PC-9 (cell line): ENCODE data around the gene NDUFAF8. TPM values are rescaled to one million over a fixed set of nuclear protein-coding genes. Genes with fewer than 3 reads are reported as not detected.

Source experiments
- BruUV-seq: library from RNA; stranded (reverse); fragments of 400-500 nt; replicated peaks from 2 replicates; lab custom pipeline; 2021; lab: Mats Ljungman, UMichigan
- CTCF ChIA-PET: fragments of 300-600 bp; sonication (Branson Sonifier 250); formaldehyde crosslinking; loops from one replicate; lab custom pipeline; 2022; ENCODE audit warnings: antibody characterized with exemption; lab: Charles Lee
- POLR2A ChIA-PET: fragments of 300-600 bp; sonication (Branson Sonifier 250); formaldehyde crosslinking; loops from one replicate; lab custom pipeline; 2022; ENCODE audit warnings: antibody characterized with exemption; ENCODE audit not compliant: unreplicated experiment; lab: Charles Lee
- DNase-seq, 2 experiments: peaks; one replicate each; pipeline versions ENCODE4 v3.0.0 to v3.0.0-alpha.2; 2015 to 2022; ENCODE audit warnings: mixed read lengths in 1 of 2
- H2AFZ ChIP-seq: fragments of 200-600 bp; sonication (generic); 2 replicates; pipeline ENCODE4 v1.8.1; 2017; ENCODE audit warnings: antibody characterized with exemption
- H3F3A ChIP-seq: fragments of 200-600 bp; sonication (generic); 2 replicates; pipeline ENCODE4 v1.8.1; 2017; ENCODE audit warnings: antibody characterized with exemption, mild to moderate bottlenecking, low read depth; ENCODE audit not compliant: insufficient read depth
- H3K27ac ChIP-seq: fragments of 200-600 bp; sonication (generic); 2 replicates; pipeline ENCODE4 v1.6.1; 2016; ENCODE audit warnings: mixed run types
- H3K27me3 ChIP-seq: fragments of 200-600 bp; sonication (generic); 2 replicates; pipeline ENCODE4 v1.6.1; 2016; ENCODE audit warnings: low read depth, mixed run types; ENCODE audit not compliant: insufficient read depth
- H3K36me3 ChIP-seq: fragments of 200-600 bp; sonication (generic); 2 replicates; pipeline ENCODE4 v1.6.1; 2016; ENCODE audit warnings: low read depth, mixed run types
- H3K4me1 ChIP-seq: fragments of 200-600 bp; sonication (generic); replicated peaks from 2 replicates; pipeline ENCODE4 v1.6.1; 2016; ENCODE audit warnings: mixed run types; ENCODE audit not compliant: insufficient read depth
- H3K4me2 ChIP-seq: fragments of 200-600 bp; sonication (generic); 2 replicates; pipeline ENCODE4 v1.6.1; 2017; ENCODE audit warnings: mixed run types
- H3K4me3 ChIP-seq: fragments of 200-600 bp; sonication (generic); 2 replicates; pipeline ENCODE4 v1.6.1; 2016; ENCODE audit warnings: mixed run types
- H3K79me2 ChIP-seq: fragments of 200-600 bp; sonication (generic); 2 replicates; pipeline ENCODE4 v1.6.1; 2017; ENCODE audit warnings: low read depth, mixed run types
- H3K9me2 ChIP-seq: fragments of 200-600 bp; sonication (generic); 2 replicates; pipeline ENCODE4 v1.8.1; 2017; ENCODE audit warnings: mild to moderate bottlenecking; ENCODE audit not compliant: insufficient read depth
- H3K9me3 ChIP-seq: fragments of 200-600 bp; sonication (generic); 2 replicates; pipeline ENCODE4 v1.8.1; 2016; ENCODE audit warnings: low read depth; ENCODE audit not compliant: insufficient read depth
- H4K20me1 ChIP-seq: fragments of 200-600 bp; sonication (generic); 2 replicates; pipeline ENCODE4 v1.8.1; 2017; ENCODE audit not compliant: insufficient read depth
- CTCF ChIP-seq: fragments of 200-600 bp; sonication (generic); conservative IDR thresholded peaks from 2 replicates; pipeline ENCODE4 v1.6.1; 2017; ENCODE audit warnings: mixed run types, antibody characterized with exemption, mild to moderate bottlenecking, moderate library complexity
- EZH2 ChIP-seq: fragments of 200-600 bp; sonication (generic); IDR thresholded peaks from 2 replicates; pipeline ENCODE4 v1.8.0; 2017; ENCODE audit warnings: antibody characterized with exemption, low read depth
- intact Hi-C: fragments of 100-400 bp; cut with micrococcal nuclease; formaldehyde crosslinking; loops from one replicate; pipeline ENCODE4 v1.10.0; 2022; ENCODE audit not compliant: unreplicated experiment
- total RNA-seq: library from RNA; stranded (reverse); gene quantifications from 2 replicates; pipeline ENCODE4 v1.2.3, GENCODE V29; 2021

Gene NDUFAF8
- total RNA-seq, 1 experiment from 2014 or later: 53.3 TPM

- Histone ChIP-seq H3K79me2 (no peaks in the 10 kb centered on the region), H3K36me3 (no peaks in the 10 kb centered on the region), H3K4me3 (peak overlapping the region; percentile 81), H2AFZ (peak overlapping the region; percentile 75; the same call in 1 of the 2 replicates), H3K9me3 (no peaks in the 10 kb centered on the region), H3K4me1 (0 out of 2 replicates have a peak, but pooled peaks cover 9% of the 10 kb centered on the region), H3K27ac (no peak overlapping the region), H4K20me1 (no peaks in the 10 kb centered on the region), H3K9me2 (no peaks in the 10 kb centered on the region), H3K27me3 (no peaks in the 10 kb centered on the region), H3F3A (no peaks in the 10 kb centered on the region; the same call in 1 of the 2 replicates), H3K4me2 (peak overlapping the region; percentile 87)
- intact Hi-C loops: loop anchor here (5.0 kb wide), 2 partner anchors 220 to 235 kb away; no protein-coding TSS in a partner anchor
- POLR2A ChIA-PET: interaction anchor here (0.6 to 1.2 kb wide), 4 partner anchors 27 to 767 kb away, joined by 3 to 8 read pairs (median 5); partner anchors contain the start of gene BAHCC1
- BruUV-seq: no TSS peak
- CTCF ChIA-PET: no interaction called here
- no peak for DNase-seq
- TF ChIP-seq EZH2 (no peak), CTCF (no peak)
Measured at GRCh38 chr17:81221842-81222619, 17.1 kb upstream of the NDUFAF8 start.

- Histone ChIP-seq H3K27me3 (no peaks in the 10 kb centered on the region), H3K4me3 (peak overlapping the region; percentile 81), H3K4me2 (peak overlapping the region; percentile 87), H3K9me3 (no peaks in the 10 kb centered on the region), H3K27ac (no peak overlapping the region), H3K4me1 (0 out of 2 replicates have a peak, but pooled peaks cover 9% of the 10 kb centered on the region), H3F3A (no peaks in the 10 kb centered on the region; the same call in 1 of the 2 replicates), H3K9me2 (no peaks in the 10 kb centered on the region), H2AFZ (peak overlapping the region; percentile 75; the same call in 1 of the 2 replicates), H3K79me2 (no peaks in the 10 kb centered on the region), H4K20me1 (no peaks in the 10 kb centered on the region), H3K36me3 (no peaks in the 10 kb centered on the region)
- no TSS peak for BruUV-seq
- CTCF ChIA-PET: interaction anchor here (0.6 to 0.7 kb wide), 2 partner anchors 69 to 636 kb away, joined by 3 to 15 read pairs; no protein-coding TSS in a partner anchor
- intact Hi-C loops: loop anchor here (5.0 kb wide), 2 partner anchors 220 to 235 kb away; no protein-coding TSS in a partner anchor
- no peak for DNase-seq
- POLR2A ChIA-PET: interaction anchor here (0.6 to 1.2 kb wide), 5 partner anchors 16 to 768 kb away, joined by 3 to 8 read pairs (median 4); partner anchors contain the start of gene BAHCC1
- no peak for TF ChIP-seq CTCF
- TF ChIP-seq EZH2: no peak
Measured at GRCh38 chr17:81222620-81222905, 16.6 kb upstream of the NDUFAF8 start.

- H4K20me1 ChIP-seq: no peaks in the 10 kb centered on the region
- no peak for TF ChIP-seq CTCF
- no peak for TF ChIP-seq EZH2
- H3F3A ChIP-seq: no peaks in the 10 kb centered on the region; the same call in 1 of the 2 replicates
- no peaks in the 10 kb centered on the region for H3K36me3 ChIP-seq
- intact Hi-C loops: loop anchor here (5.0 kb wide), 2 partner anchors 221 to 236 kb away; no protein-coding TSS in a partner anchor
- no peak within 1 kb of the TSS for H3K27ac ChIP-seq
- ChIA-PET POLR2A (interaction anchor here (0.6 to 1.2 kb wide), 7 partner anchors 15 to 769 kb away, joined by 3 to 8 read pairs (median 5); partner anchors contain the start of genes BAHCC1 and CHMP6), CTCF (interaction anchor here (0.5 to 0.7 kb wide), 5 partner anchors 69 to 635 kb away, joined by 3 to 15 read pairs (median 3); no protein-coding TSS in a partner anchor)
- H3K79me2 ChIP-seq: no peaks in the 10 kb centered on the region
- H3K27me3 ChIP-seq: no peaks in the 10 kb centered on the region
- no peaks in the 10 kb centered on the region for H3K9me2 ChIP-seq
- peak within 1 kb of the TSS; percentile 87 for H3K4me2 ChIP-seq
- no peaks in the 10 kb centered on the region for H3K9me3 ChIP-seq
- peak; percentile 87 to 100 for DNase-seq
- H3K4me3 ChIP-seq: peak within 1 kb of the TSS; percentile 81
- 0 out of 2 replicates have a peak, but pooled peaks cover 9% of the 10 kb centered on the region for H3K4me1 ChIP-seq
- peak within 1 kb of the TSS; percentile 86 for H2AFZ ChIP-seq
- BruUV-seq: no TSS peak
Measured at GRCh38 chr17:81222906-81223761, 16.0 kb upstream of the NDUFAF8 start, which contains the start of gene CEP131. CEP131 (minus strand) TSS chr17:81222965; CDS start chr17:81220056, 2,909 bp downstream.
